ENCODE results near the gene DDOST. TPM values are rescaled to one million over a fixed set of nuclear protein-coding genes. Genes with fewer than 3 reads are reported as not detected.

DDOST gene
- total and polyA plus RNA-seq, 10 of the 15 experiments (the other 5 are each of a cell fraction or from before 2014, with no cell fraction given) = 100 to 274 (median 201) TPM

GRCh38 chr1:20666146-20666545, 5.0 kb upstream of the DDOST start:
- no peak for TF ChIP-seq CEBPB (IDR thresholded peaks at IDR 0.05; ENCODE audit: borderline replicate concordance in 1 of 2, low read depth in 2 of 2, low read length in 2 of 2)
- no peak for TF ChIP-seq RCOR1 (conservative IDR thresholded peaks at IDR 0.05; ENCODE audit: low read depth, low read length)
- TF ChIP-seq ETV6 (conservative IDR thresholded peaks at IDR 0.05 in 1 of 2, IDR thresholded peaks at IDR 0.05 in 1 of 2; ENCODE audit: borderline replicate concordance in 1 of 2, low read depth in 1 of 2) = no peak
- no peak for TF ChIP-seq RBBP5 (conservative IDR thresholded peaks at IDR 0.05)
- no peak for TF ChIP-seq HDAC6 (IDR thresholded peaks at IDR 0.05; ENCODE audit: unreplicated experiment)
- no peak for TF ChIP-seq ZNF687 (IDR thresholded peaks at IDR 0.05)
- no peak for TF ChIP-seq SP1 (IDR thresholded peaks at IDR 0.05; ENCODE audit: low read depth, low read length)
- no peak for TF ChIP-seq BCL3 (IDR thresholded peaks at IDR 0.05; ENCODE audit: borderline replicate concordance, insufficient read depth, low read depth, low read length, poor library complexity, severe bottlenecking)
- no peak for TF ChIP-seq EED (IDR thresholded peaks at IDR 0.05; ENCODE audit: low read depth)
- TF ChIP-seq MYB (IDR thresholded peaks at IDR 0.05; ENCODE audit: borderline replicate concordance, low read depth, low read length) = no peak
- no peak for TF ChIP-seq TCF7 (IDR thresholded peaks at IDR 0.05; ENCODE audit: borderline replicate concordance)
- TF ChIP-seq SIX5 (IDR thresholded peaks at IDR 0.05; ENCODE audit: low read depth, low read length, severe bottlenecking) = no peak
- TF ChIP-seq MEF2B (IDR thresholded peaks at IDR 0.05; ENCODE audit: partially characterized antibody, poor library complexity, severe bottlenecking) = no peak
- no peak for TF ChIP-seq BMI1 (IDR thresholded peaks at IDR 0.05; ENCODE audit: borderline replicate concordance)
- TF ChIP-seq CBX5 (IDR thresholded peaks at IDR 0.05; ENCODE audit: low read depth) = no peak
- no peak overlapping the region for H3K4me2 ChIP-seq (ENCODE audit: control insufficient read depth, insufficient read depth)
- H3K4me1 ChIP-seq (ENCODE audit: control insufficient read depth, insufficient read depth, low read length) = no peaks in the 10 kb centered on the region
- H3K27me3 ChIP-seq (replicated peaks in 1 of 2; ENCODE audit: control insufficient read depth in 2 of 2, insufficient read depth in 2 of 2, low read length in 1 of 2) = no peaks in the 10 kb centered on the region
- CTCF ChIA-PET = interaction anchor here (0.6 kb wide), 1 partner anchor 72 kb away, joined by 3 read pairs; no protein-coding TSS in a partner anchor
- no peak for ATAC-seq
- in situ Hi-C loops (cut with MboI) (no loop called here), intact Hi-C loops (cut with micrococcal nuclease; ENCODE audit: unreplicated experiment) (no loop called here)
- SMC1A ChIA-PET (ENCODE audit: uncharacterized antibody, unreplicated experiment) = interaction anchor here (0.7 kb wide), 1 partner anchor 10 kb away, joined by 3 read pairs; no protein-coding TSS in a partner anchor
- H3K27ac ChIP-seq (ENCODE audit: control insufficient read depth, insufficient read depth) = no peak overlapping the region
- no peaks in the 10 kb centered on the region for H4K20me1 ChIP-seq (ENCODE audit: control insufficient read depth, insufficient read depth)
- RAD21 ChIA-PET (ENCODE audit: unreplicated experiment) = no interaction called here
- BruUV-seq (replicated peaks) = no TSS peak
- H3K9me3 ChIP-seq (replicated peaks; ENCODE audit: control insufficient read depth, insufficient read depth, low read length) = no peaks in the 10 kb centered on the region
- H2AFZ ChIP-seq (ENCODE audit: control insufficient read depth, low read depth, low read length) = no peak overlapping the region
- peaks cover 3% of the 10 kb centered on the region for H3K79me2 ChIP-seq (ENCODE audit: control insufficient read depth, insufficient read depth, low read length)
- FAIRE-seq = no peak
- POLR2A ChIA-PET = no interaction called here
- WGBS (ENCODE audit: insufficient coverage, insufficient replicate concordance, low lambda C conversion rate, missing lambda C conversion rate) = 72% methylated on average over 14 of the region's 16 CpGs
- no peak overlapping the region for H3K9ac ChIP-seq (ENCODE audit: control insufficient read depth, insufficient read depth, low read length)
- no peaks in the 10 kb centered on the region for H3K36me3 ChIP-seq (ENCODE audit: control insufficient read depth in 2 of 2, insufficient read depth in 2 of 2, low read length in 1 of 2)
- no peak overlapping the region for H3K4me3 ChIP-seq
- no peak for DNase-seq (ENCODE audit: low read depth, low spot score)
